GM20000 (cell line): Measurements from ENCODE around the gene SEC31A.
A peak's percentile ranks its signal among the peaks of the same experiment; 100 is the strongest.
"Not testable (repeated sequence)": the region's sequence is repeated elsewhere in the genome, so short reads cannot be mapped to it uniquely, and the experiment has no call there.

Experiments
- DNase-seq: peaks from one replicate; pipeline ENCODE4 v3.0.0; 2012; ENCODE audit warnings: low spot score
- CTCF ChIP-seq: IDR thresholded peaks from 2 replicates; pipeline ENCODE4 v1.5.1; 2012; ENCODE audit warnings: mild to moderate bottlenecking, control low read depth; ENCODE audit errors: extremely low read depth, missing control alignments

Gene SEC31A

GRCh38 chr4:82866706-82867385 is 24.1 kb downstream of the SEC31A start:
- DNase-seq, result no peak
- no peak for TF ChIP-seq CTCF

GRCh38 chr4:82866033-82866432 is 24.9 kb downstream of the SEC31A start:
- not testable (repeated sequence) for DNase-seq

- TF ChIP-seq CTCF, result no peak
- DNase-seq, result no peak
Observed at GRCh38 chr4:82865592-82865991, 25.4 kb downstream of the SEC31A start.

- no peak for DNase-seq
- no peak for TF ChIP-seq CTCF
Observed at GRCh38 chr4:82864336-82864979, 26.5 kb downstream of the SEC31A start.

GRCh38 chr4:82861529-82861928 is 29.4 kb downstream of the SEC31A start:
- no peak for DNase-seq
- TF ChIP-seq CTCF, result no peak

GRCh38 chr4:82860487-82860886 is 30.5 kb downstream of the SEC31A start:
- DNase-seq, result not testable (repeated sequence)

- no peak for DNase-seq
- TF ChIP-seq CTCF, result no peak
Observed at GRCh38 chr4:82852751-82853285, 38.1 kb downstream of the SEC31A start.

- TF ChIP-seq CTCF, result peak; percentile 22
- DNase-seq, result peak; percentile 9
Observed at GRCh38 chr4:82851885-82852750, 38.8 kb downstream of the SEC31A start.
